A673 (cell line): Measurements from ENCODE around the gene SLC7A9. TPM values are rescaled to one million over a fixed set of nuclear protein-coding genes. Genes with fewer than 3 reads are reported as not detected.

Experiments used
- BruUV-seq: library from RNA; stranded (reverse); fragments of 400-500 nt; replicated peaks from 2 replicates; lab custom pipeline; 2021; lab: Mats Ljungman, UMichigan
- CTCF ChIA-PET: fragments of 300-600 bp; sonication (Branson Sonifier 250); formaldehyde crosslinking; loops from one replicate; lab custom pipeline; 2022; ENCODE audit warnings: antibody characterized with exemption; lab: Charles Lee
- POLR2A ChIA-PET: fragments of 300-600 bp; sonication (Branson Sonifier 250); formaldehyde crosslinking; loops from one replicate; lab custom pipeline; 2022; ENCODE audit warnings: antibody characterized with exemption; ENCODE audit not compliant: low non-redundant PET; lab: Charles Lee
- DNase-seq: peaks from one replicate; pipeline ENCODE4 v3.0.0-alpha.2; 2015; ENCODE audit warnings: low spot score
- H3K27ac ChIP-seq: fragments of 200-600 bp; sonication (generic); 2 replicates; pipeline ENCODE4 v1.5.1; 2016; ENCODE audit warnings: mixed run types, low read depth, mild to moderate bottlenecking, mixed read lengths, antibody characterized with exemption, low read length; ENCODE audit not compliant: poor library complexity, severe bottlenecking
- H3K27me3 ChIP-seq: fragments of 200-600 bp; sonication (generic); replicated peaks from 2 replicates; pipeline ENCODE4 v1.6.1; 2017; ENCODE audit warnings: mixed run types, low read depth, mild to moderate bottlenecking, mixed read lengths, antibody characterized with exemption, low read length; ENCODE audit not compliant: insufficient read depth, poor library complexity
- H3K36me3 ChIP-seq: fragments of 200-600 bp; sonication (generic); 2 replicates; pipeline ENCODE4 v1.6.1; 2016; ENCODE audit warnings: mixed run types, mild to moderate bottlenecking, mixed read lengths, antibody characterized with exemption, low read length; ENCODE audit not compliant: insufficient read depth, poor library complexity, severe bottlenecking
- H3K4me1 ChIP-seq: fragments of 200-600 bp; sonication (generic); 2 replicates; pipeline ENCODE4 v1.6.1; 2017; ENCODE audit warnings: mixed run types, mild to moderate bottlenecking, mixed read lengths, antibody characterized with exemption, low read length; ENCODE audit not compliant: insufficient read depth, poor library complexity, severe bottlenecking
- H3K4me3 ChIP-seq: fragments of 200-600 bp; sonication (generic); 2 replicates; pipeline ENCODE4 v1.5.1; 2016; ENCODE audit warnings: low read depth, mixed run types, mild to moderate bottlenecking, mixed read lengths, low read length; ENCODE audit not compliant: poor library complexity, severe bottlenecking
- H3K9me3 ChIP-seq: fragments of 200-600 bp; sonication (generic); 2 replicates; pipeline ENCODE4 v1.6.1; 2016; ENCODE audit warnings: mixed run types, low read depth, mild to moderate bottlenecking, mixed read lengths, antibody characterized with exemption, low read length; ENCODE audit not compliant: poor library complexity, severe bottlenecking
- CTCF ChIP-seq: fragments of 300-800, 200-600 bp; sonication (generic); conservative IDR thresholded peaks from 2 replicates; pipeline ENCODE4 v1.5.1; 2017; ENCODE audit warnings: low read depth, mild to moderate bottlenecking, antibody characterized with exemption, low read length, moderate library complexity, mixed read lengths
- EZH2 ChIP-seq: fragments of 200-600 bp; sonication (generic); IDR thresholded peaks from 2 replicates; pipeline ENCODE4 v1.6.1; 2017; ENCODE audit warnings: borderline replicate concordance, low read depth, mild to moderate bottlenecking, mixed read lengths, antibody characterized with exemption, low read length; ENCODE audit not compliant: poor library complexity, severe bottlenecking
- intact Hi-C: fragments of 100-400 bp; cut with micrococcal nuclease; formaldehyde crosslinking; loops from one replicate; pipeline ENCODE4 v1.10.0; 2022; ENCODE audit not compliant: unreplicated experiment
- total RNA-seq: library from RNA; stranded (reverse); gene quantifications from 2 replicates; pipeline ENCODE4 v1.2.3, GENCODE V29; 2021

Gene SLC7A9
- total RNA-seq, 1 experiment from 2014 or later, result 0.34 TPM

- DNase-seq, result no peak
Measured at GRCh38 chr19:32802840-32803239, 66.7 kb downstream of the SLC7A9 start.

GRCh38 chr19:32800754-32801153 is 68.8 kb downstream of the SLC7A9 start:
- H3K27me3 ChIP-seq, result no peaks in the 10 kb centered on the region
- no peaks in the 10 kb centered on the region for H3K9me3 ChIP-seq
- ChIA-PET POLR2A (no interaction called here), CTCF (no interaction called here)
- TF ChIP-seq EZH2 (no peak), CTCF (no peak)
- no peaks in the 10 kb centered on the region for H3K36me3 ChIP-seq
- intact Hi-C loops, result no loop called here
- no peak overlapping the region for H3K4me3 ChIP-seq
- no peak overlapping the region for H3K27ac ChIP-seq
- BruUV-seq, result no TSS peak
- no peaks in the 10 kb centered on the region for H3K4me1 ChIP-seq
- DNase-seq, result no peak

More at GRCh38 chr19:32802840-32803239, 66.7 kb downstream of the SLC7A9 start:
- intact Hi-C loops, result no loop called here
- no peak overlapping the region for H3K27ac ChIP-seq
- H3K27me3 ChIP-seq, result no peaks in the 10 kb centered on the region
- ChIA-PET POLR2A (no interaction called here), CTCF (no interaction called here)
- TF ChIP-seq EZH2 (no peak), CTCF (no peak)
- BruUV-seq, result no TSS peak
- no peaks in the 10 kb centered on the region for H3K9me3 ChIP-seq
- no peaks in the 10 kb centered on the region for H3K4me1 ChIP-seq
- H3K36me3 ChIP-seq, result no peaks in the 10 kb centered on the region
- no peak overlapping the region for H3K4me3 ChIP-seq

DNA sequence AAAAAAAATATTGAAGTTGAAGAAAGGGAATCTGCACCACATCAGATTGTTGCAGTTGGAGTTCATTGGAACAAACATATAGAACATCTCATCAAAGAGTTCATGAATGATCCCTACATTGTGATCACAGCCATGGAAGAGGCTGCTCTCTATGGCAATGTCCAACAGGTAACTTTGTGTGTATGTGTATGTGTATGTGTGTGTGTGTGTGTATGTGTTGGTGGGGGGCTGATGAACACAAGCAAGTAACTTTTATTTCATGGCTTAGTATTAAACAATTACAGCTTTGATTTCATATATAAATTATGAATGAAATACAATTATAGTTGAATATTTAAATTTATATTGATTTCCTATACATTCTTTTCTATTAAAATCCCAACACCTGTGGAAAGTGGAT is 69.4 kb downstream of the SLC7A9 start:
- no peaks in the 10 kb centered on the region for H3K9me3 ChIP-seq
- ChIA-PET CTCF (no interaction called here), POLR2A (no interaction called here)
- no peaks in the 10 kb centered on the region for H3K36me3 ChIP-seq
- no peak for TF ChIP-seq CTCF
- no peak for TF ChIP-seq EZH2
- no peaks in the 10 kb centered on the region for H3K4me1 ChIP-seq
- no peak for DNase-seq
- no peak overlapping the region for H3K4me3 ChIP-seq
- no peak overlapping the region for H3K27ac ChIP-seq
- BruUV-seq, result no TSS peak
- H3K27me3 ChIP-seq, result no peaks in the 10 kb centered on the region
- intact Hi-C loops, result no loop called here
